OCI-LY1 (cell line): ENCODE results near the gene NUP98.

Source experiments
- EZH2 ChIP-seq: fragments of 200-600 bp; sonication (generic), shearing (Covaris generic); IDR thresholded peaks from 2 replicates; pipeline ENCODE4 v1.8.0; 2017; ENCODE audit warnings: borderline replicate concordance, mixed run types, mild to moderate bottlenecking, antibody characterized with exemption, low read length, moderate library complexity, mixed read lengths
- TF ChIP-seq, protein P1 (sequence below): fragments of 200-600 bp; sonication (generic), shearing (Covaris generic); IDR thresholded peaks from 2 replicates; pipeline ENCODE4 v1.5.1; 2017; ENCODE audit warnings: mild to moderate bottlenecking, antibody characterized with exemption, low read length, moderate library complexity, mixed read lengths

GRCh38 chr11:3671334-3672254 is 125.8 kb downstream of the NUP98 start, which contains the start of gene CHRNA10:
- TF ChIP-seq, protein P1, sequence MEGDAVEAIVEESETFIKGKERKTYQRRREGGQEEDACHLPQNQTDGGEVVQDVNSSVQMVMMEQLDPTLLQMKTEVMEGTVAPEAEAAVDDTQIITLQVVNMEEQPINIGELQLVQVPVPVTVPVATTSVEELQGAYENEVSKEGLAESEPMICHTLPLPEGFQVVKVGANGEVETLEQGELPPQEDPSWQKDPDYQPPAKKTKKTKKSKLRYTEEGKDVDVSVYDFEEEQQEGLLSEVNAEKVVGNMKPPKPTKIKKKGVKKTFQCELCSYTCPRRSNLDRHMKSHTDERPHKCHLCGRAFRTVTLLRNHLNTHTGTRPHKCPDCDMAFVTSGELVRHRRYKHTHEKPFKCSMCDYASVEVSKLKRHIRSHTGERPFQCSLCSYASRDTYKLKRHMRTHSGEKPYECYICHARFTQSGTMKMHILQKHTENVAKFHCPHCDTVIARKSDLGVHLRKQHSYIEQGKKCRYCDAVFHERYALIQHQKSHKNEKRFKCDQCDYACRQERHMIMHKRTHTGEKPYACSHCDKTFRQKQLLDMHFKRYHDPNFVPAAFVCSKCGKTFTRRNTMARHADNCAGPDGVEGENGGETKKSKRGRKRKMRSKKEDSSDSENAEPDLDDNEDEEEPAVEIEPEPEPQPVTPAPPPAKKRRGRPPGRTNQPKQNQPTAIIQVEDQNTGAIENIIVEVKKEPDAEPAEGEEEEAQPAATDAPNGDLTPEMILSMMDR, result no peak
- TF ChIP-seq EZH2, result no peak
